ENCODE results near the gene CRKL.

CRKL gene, protein sequence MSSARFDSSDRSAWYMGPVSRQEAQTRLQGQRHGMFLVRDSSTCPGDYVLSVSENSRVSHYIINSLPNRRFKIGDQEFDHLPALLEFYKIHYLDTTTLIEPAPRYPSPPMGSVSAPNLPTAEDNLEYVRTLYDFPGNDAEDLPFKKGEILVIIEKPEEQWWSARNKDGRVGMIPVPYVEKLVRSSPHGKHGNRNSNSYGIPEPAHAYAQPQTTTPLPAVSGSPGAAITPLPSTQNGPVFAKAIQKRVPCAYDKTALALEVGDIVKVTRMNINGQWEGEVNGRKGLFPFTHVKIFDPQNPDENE

DNA sequence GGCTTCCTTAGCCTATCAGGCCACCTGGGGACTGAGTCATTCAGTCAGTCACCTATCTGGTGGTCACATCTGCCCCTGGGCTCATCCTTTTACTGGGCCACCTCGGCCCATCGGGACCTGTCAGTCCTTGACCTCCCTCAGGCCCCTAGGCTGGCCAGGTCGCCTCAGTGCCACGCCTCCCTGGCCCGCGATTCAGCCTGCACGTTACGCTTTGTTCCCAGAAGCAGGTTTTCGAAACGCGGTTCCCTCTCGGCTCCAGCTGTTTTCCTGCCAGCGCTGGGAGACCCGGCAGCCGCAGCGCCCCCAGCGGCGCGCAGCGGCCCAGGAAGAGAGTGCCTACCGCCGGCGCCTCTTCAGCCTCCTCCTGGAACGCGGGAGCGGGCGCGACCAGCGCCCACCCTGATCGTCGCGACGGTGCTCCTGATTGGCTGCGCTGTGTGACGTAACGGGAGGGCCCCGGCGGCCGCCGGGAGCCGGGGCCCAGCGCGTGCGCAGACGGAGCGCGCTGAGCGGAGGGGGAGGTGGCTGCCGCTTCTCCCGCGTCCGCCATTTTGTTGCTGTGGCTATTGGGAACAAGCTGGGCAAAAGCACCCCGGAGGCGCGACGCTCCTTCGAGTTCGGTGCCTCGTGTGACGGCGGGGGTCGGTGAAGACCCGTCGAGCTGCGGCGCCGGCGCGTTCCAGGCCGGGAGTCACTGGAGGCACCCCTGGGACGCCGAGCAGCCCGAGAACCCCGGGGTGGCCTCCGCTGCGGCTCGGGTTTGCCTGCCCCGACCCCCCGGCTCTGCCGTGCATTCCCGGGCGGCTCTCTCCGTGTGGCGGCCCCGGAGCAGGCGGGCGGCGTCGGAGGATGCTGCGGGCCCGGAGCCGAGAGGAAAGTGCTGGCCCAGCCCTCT lies at the start of gene CRKL:
Gene CRKL, plus strand, starts transcription at position 492 of the 895 bp plus-strand sequence. CDS start 528 bp downstream, outside the sequence.
- peak within 1 kb of the TSS; percentile 86 for H3K9ac ChIP-seq (ENCODE audit: low read length)
- no peaks in the 10 kb centered on the region for H3K36me3 ChIP-seq (ENCODE audit: control insufficient read depth, insufficient read depth, low read length)
- H3K27me3 ChIP-seq (ENCODE audit: control insufficient read depth, insufficient read depth, low read length) = no peaks in the 10 kb centered on the region
- H3K4me3 ChIP-seq (ENCODE audit: low read length) = peak within 1 kb of the TSS; percentile 95
- peaks cover 6% of the 10 kb centered on the region for H3K4me1 ChIP-seq (ENCODE audit: control insufficient read depth, insufficient read depth, low read length)
- H3K27ac ChIP-seq (ENCODE audit: low read depth, low read length) = peak within 1 kb of the TSS; percentile 86

DNA sequence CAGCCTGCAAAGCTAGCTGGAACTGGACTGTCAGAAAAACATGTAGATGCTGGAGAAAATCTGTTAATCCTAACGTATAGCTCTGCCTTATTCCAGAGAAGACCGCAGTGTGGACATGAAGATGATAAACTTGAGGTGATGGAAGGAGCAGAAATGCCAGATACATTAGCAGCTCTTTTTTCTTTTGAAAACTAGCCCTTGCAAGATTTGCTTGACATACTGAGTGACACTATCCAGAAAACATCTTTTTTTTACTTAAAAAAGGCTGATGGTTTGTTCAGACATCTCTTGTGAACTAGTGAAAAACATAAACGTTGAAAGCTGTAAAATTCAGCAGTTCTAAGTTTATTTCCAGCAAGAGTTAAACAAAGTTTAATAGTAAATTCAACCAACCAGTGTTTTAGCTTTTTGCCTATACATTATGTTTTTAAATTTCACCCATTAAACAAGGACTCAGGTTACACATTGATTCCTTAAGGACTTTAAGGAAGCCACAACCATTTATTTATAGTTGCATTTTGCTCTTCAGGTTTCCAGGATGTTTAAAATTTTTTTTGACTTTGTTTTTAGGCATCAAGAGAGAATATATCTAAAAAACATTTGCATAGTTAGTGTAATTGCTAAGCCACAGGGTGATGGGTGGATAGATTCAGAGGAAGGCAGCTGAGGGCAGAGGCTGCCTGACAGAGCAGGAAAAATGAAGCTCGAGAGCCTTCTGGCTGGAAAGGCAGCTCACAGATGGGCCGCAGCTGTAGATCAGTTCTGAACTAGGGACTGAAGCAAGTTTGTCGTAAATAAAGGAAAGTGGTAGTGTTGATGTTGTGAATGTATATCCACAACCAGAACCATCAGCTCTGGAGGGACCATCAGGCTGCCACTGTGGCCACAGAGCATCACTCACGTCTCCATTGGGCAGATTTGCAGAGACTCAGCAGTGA lies 48.9 kb upstream of the CRKL start:
- Histone ChIP-seq H3K4me1 (ENCODE audit: control insufficient read depth, insufficient read depth, low read length) (peaks cover 9% of the 10 kb centered on the region), H3K27ac (ENCODE audit: low read depth, low read length) (peak overlapping the region; percentile 44), H3K36me3 (ENCODE audit: control insufficient read depth, insufficient read depth, low read length) (peaks cover 6% of the 10 kb centered on the region), H3K9ac (ENCODE audit: low read length) (no peak overlapping the region), H3K27me3 (ENCODE audit: control insufficient read depth, insufficient read depth, low read length) (no peaks in the 10 kb centered on the region), H3K4me3 (ENCODE audit: low read length) (no peak overlapping the region)

GRCh38 chr22:20869234-20869633 lies 48.0 kb upstream of the CRKL start:
- peaks cover 9% of the 10 kb centered on the region for H3K4me1 ChIP-seq (ENCODE audit: control insufficient read depth, insufficient read depth, low read length)
- H3K36me3 ChIP-seq (ENCODE audit: control insufficient read depth, insufficient read depth, low read length) = peaks cover 8% of the 10 kb centered on the region
- H3K4me3 ChIP-seq (ENCODE audit: low read length) = no peak overlapping the region
- H3K27me3 ChIP-seq (ENCODE audit: control insufficient read depth, insufficient read depth, low read length) = no peaks in the 10 kb centered on the region
- no peak overlapping the region for H3K27ac ChIP-seq (ENCODE audit: low read depth, low read length)
- H3K9ac ChIP-seq (ENCODE audit: low read length) = no peak overlapping the region

DNA sequence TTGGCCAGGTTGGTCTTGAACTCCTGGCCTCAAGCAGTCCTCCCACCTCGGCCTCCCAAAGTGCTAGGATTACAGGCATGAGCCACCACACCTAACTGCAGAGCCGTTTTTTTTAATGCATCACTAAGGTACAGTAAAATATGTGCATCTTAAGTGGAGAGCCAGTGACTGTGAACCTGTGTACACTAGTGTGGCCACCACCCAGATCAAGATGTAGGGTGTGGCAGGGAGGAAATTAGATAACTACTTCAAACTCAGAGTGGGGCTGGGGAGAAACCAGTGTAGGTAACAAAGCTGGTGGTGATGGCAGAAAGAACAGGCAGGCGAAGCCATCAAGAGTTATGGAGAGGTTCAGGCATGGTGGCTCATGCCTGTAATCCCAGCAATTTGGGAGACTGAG lies 44.0 kb upstream of the CRKL start:
- Histone ChIP-seq H3K27ac (ENCODE audit: low read depth, low read length) (no peak overlapping the region), H3K4me1 (ENCODE audit: control insufficient read depth, insufficient read depth, low read length) (no peaks in the 10 kb centered on the region), H3K4me3 (ENCODE audit: low read length) (no peak overlapping the region), H3K9ac (ENCODE audit: low read length) (no peak overlapping the region), H3K36me3 (ENCODE audit: control insufficient read depth, insufficient read depth, low read length) (peaks cover 8% of the 10 kb centered on the region), H3K27me3 (ENCODE audit: control insufficient read depth, insufficient read depth, low read length) (no peaks in the 10 kb centered on the region)

- Histone ChIP-seq H3K27ac (ENCODE audit: low read depth, low read length) (no peak overlapping the region), H3K4me1 (ENCODE audit: control insufficient read depth, insufficient read depth, low read length) (no peaks in the 10 kb centered on the region), H3K4me3 (ENCODE audit: low read length) (no peak overlapping the region), H3K36me3 (ENCODE audit: control insufficient read depth, insufficient read depth, low read length) (peaks cover 7% of the 10 kb centered on the region), H3K27me3 (ENCODE audit: control insufficient read depth, insufficient read depth, low read length) (no peaks in the 10 kb centered on the region), H3K9ac (ENCODE audit: low read length) (no peak overlapping the region)
Observed at GRCh38 chr22:20875296-20875695, 41.9 kb upstream of the CRKL start.

DNA sequence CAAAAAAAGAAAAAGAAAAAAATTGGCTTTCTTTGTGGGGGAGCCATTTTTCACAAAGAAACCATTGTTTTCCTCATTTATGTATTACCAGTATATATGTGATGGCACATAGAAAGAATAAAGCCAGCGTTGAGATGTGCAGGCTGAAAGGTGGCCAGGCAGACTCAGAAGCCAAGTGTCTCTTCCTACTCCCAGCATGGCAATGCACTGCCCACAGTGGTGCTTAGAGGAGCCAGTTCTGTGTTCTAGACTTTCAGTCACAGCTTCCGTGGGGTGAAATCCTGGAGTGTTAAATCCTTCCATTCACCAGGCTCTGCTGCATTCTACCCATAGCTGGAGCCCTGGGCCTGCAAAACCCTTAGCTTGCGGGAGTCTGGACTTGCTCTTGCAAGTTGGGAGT lies 39.5 kb upstream of the CRKL start:
- no peaks in the 10 kb centered on the region for H3K4me1 ChIP-seq (ENCODE audit: control insufficient read depth, insufficient read depth, low read length)
- H3K36me3 ChIP-seq (ENCODE audit: control insufficient read depth, insufficient read depth, low read length) = peaks cover 19% of the 10 kb centered on the region
- H3K9ac ChIP-seq (ENCODE audit: low read length) = no peak overlapping the region
- no peak overlapping the region for H3K4me3 ChIP-seq (ENCODE audit: low read length)
- no peaks in the 10 kb centered on the region for H3K27me3 ChIP-seq (ENCODE audit: control insufficient read depth, insufficient read depth, low read length)
- H3K27ac ChIP-seq (ENCODE audit: low read depth, low read length) = no peak overlapping the region

DNA sequence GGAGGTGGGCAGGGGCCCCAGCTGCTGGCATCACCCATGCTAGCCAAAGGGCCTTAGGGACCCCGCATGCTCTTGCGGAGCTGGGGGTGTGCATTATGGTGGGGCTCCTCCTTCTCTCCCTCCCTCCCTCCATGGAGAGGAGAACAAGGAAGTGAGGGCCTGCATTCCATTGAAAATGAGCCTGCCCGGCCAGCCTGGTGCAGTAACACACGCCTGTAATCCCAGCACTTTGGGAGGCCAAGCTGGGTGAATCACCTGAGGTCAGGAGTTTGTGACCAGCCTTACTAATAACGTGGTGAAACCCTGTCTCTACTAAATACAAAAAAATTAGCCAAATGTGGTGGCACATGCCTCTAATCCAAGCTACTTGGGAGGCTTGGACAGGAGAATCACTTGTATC lies 36.0 kb upstream of the CRKL start:
- peaks cover 23% of the 10 kb centered on the region for H3K36me3 ChIP-seq (ENCODE audit: control insufficient read depth, insufficient read depth, low read length)
- H3K4me3 ChIP-seq (ENCODE audit: low read length) = no peak overlapping the region
- no peak overlapping the region for H3K9ac ChIP-seq (ENCODE audit: low read length)
- no peak overlapping the region for H3K27ac ChIP-seq (ENCODE audit: low read depth, low read length)
- H3K27me3 ChIP-seq (ENCODE audit: control insufficient read depth, insufficient read depth, low read length) = no peaks in the 10 kb centered on the region
- H3K4me1 ChIP-seq (ENCODE audit: control insufficient read depth, insufficient read depth, low read length) = no peaks in the 10 kb centered on the region

DNA sequence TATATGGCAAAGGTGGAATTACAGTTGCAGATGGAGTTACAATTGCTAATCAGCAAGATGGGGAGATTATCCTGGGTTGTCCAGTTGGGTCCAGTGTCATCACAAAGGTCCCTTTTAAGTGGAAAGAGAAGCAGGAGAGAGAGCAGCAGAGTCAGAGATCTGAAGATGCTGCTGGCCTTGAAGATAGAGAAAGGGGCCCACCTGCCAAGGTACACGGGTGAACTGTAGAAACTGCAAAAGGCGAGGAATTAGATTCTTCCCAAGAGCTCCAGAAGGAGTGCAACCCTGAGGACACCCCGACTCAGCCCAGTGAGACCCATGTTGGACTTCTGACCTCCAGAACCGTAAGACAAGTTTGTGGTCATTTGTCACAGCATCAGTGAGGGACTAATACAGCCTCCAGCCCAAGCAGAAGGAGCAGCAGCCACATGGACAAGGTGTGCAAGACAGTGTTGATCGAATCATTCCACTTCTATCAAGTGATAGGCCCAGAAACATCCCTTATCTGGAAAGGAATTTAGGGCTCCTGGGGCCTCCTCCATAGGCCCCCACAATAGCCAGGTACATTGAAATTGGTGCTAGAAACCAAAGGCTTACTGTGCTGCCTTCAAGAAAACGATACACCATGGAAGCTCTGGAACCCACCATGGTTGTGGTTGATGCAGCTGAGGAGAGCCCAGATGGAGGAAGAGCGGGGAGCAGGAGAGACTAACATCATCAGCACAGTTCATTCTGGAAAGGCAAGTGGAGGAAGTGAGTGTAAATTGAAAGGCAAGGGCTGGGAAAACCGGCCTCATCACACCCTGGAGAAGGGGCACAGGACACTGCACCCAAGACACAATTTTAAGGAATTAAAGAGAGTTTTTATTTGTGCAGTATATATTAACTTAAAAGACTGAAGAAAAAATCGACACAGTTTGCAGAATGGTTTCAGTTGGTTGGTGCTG lies 35.1 kb upstream of the CRKL start:
- Histone ChIP-seq H3K27me3 (ENCODE audit: control insufficient read depth, insufficient read depth, low read length) (no peaks in the 10 kb centered on the region), H3K4me3 (ENCODE audit: low read length) (no peak overlapping the region), H3K36me3 (ENCODE audit: control insufficient read depth, insufficient read depth, low read length) (peaks cover 24% of the 10 kb centered on the region), H3K4me1 (ENCODE audit: control insufficient read depth, insufficient read depth, low read length) (no peaks in the 10 kb centered on the region), H3K9ac (ENCODE audit: low read length) (no peak overlapping the region), H3K27ac (ENCODE audit: low read depth, low read length) (no peak overlapping the region)

- Histone ChIP-seq H3K4me1 (ENCODE audit: control insufficient read depth, insufficient read depth, low read length) (no peaks in the 10 kb centered on the region), H3K27me3 (ENCODE audit: control insufficient read depth, insufficient read depth, low read length) (no peaks in the 10 kb centered on the region), H3K4me3 (ENCODE audit: low read length) (no peak overlapping the region), H3K27ac (ENCODE audit: low read depth, low read length) (no peak overlapping the region), H3K36me3 (ENCODE audit: control insufficient read depth, insufficient read depth, low read length) (peaks cover 28% of the 10 kb centered on the region), H3K9ac (ENCODE audit: low read length) (no peak overlapping the region)
Observed at GRCh38 chr22:20882855-20883254, 34.4 kb upstream of the CRKL start.

DNA sequence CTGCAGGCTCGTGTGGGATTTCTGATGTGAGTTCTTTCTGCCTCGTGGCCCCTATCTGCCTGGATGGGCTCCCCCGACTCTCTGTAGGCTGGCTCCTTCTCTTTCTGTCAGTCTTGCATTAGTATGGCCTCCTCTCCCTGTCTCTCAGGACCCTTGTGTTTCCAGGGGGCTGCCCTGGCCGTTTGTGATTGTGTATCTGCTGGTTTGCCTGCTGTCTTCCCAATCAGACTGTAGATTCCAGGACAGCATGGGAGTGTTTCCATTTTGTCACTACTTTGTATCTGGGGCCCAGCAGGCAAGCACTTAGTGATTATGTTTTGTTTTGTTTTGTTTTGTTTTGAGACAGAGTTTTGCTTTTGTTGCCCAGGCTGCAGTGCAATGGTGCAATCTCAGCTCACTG lies 32.8 kb upstream of the CRKL start:
- peaks cover 34% of the 10 kb centered on the region for H3K36me3 ChIP-seq (ENCODE audit: control insufficient read depth, insufficient read depth, low read length)

DNA sequence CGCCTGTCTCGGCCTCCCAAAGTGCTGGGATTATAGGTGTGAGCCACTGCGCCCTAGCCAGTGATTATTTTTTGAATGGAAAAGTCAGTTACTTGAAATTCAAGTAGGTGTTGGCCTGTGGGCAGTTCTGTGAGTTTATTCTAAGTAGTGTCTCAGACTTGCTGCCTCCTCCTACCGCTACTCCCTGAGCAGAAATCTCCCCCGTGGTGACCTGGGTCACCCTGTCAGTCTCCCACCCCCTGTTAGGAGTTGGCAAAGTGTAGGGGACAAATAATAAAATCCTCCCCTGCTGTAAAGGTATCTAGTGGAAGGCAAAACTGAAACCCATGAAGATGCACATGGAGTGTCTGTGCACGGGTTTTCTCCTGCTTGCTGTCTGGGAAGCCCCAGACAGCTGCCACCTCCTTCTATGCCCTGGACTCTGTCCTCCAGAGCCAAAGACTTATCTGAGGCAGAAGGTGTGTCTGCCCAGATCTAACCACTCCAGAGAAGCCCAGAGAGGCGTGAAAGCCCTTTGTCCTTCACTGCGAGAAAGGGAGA lies 32.1 kb upstream of the CRKL start:
- Histone ChIP-seq H3K27ac (ENCODE audit: low read depth, low read length) (no peak overlapping the region), H3K36me3 (ENCODE audit: control insufficient read depth, insufficient read depth, low read length) (peaks cover 34% of the 10 kb centered on the region), H3K27me3 (ENCODE audit: control insufficient read depth, insufficient read depth, low read length) (no peaks in the 10 kb centered on the region), H3K9ac (ENCODE audit: low read length) (no peak overlapping the region), H3K4me1 (ENCODE audit: control insufficient read depth, insufficient read depth, low read length) (no peaks in the 10 kb centered on the region), H3K4me3 (ENCODE audit: low read length) (no peak overlapping the region)

More for the DNA sequence above, 32.8 kb upstream of the CRKL start:
- no peak overlapping the region for H3K9ac ChIP-seq (ENCODE audit: low read length)
- H3K27me3 ChIP-seq (ENCODE audit: control insufficient read depth, insufficient read depth, low read length) = no peaks in the 10 kb centered on the region
- no peaks in the 10 kb centered on the region for H3K4me1 ChIP-seq (ENCODE audit: control insufficient read depth, insufficient read depth, low read length)
- no peak overlapping the region for H3K27ac ChIP-seq (ENCODE audit: low read depth, low read length)
- H3K4me3 ChIP-seq (ENCODE audit: low read length) = no peak overlapping the region

Measured in rectal smooth muscle tissue (tissue), 1 donor.